ENCODE measurements around the gene SLC25A39.

GRCh38 chr17:44326861-44327444 is 2.3 kb upstream of the SLC25A39 start:
- TF ChIP-seq GATA2 (IDR thresholded peaks at IDR 0.05; ENCODE audit: low read depth, low read length): no peak
- TF ChIP-seq GATA3 (IDR thresholded peaks at IDR 0.05; ENCODE audit: low read depth, low read length): no peak

All from SH-SY5Y (cell line).